ENCODE measurements around the gene EPYC. TPM values are rescaled to one million over a fixed set of nuclear protein-coding genes. Genes with fewer than 3 reads are reported as not detected.

EPYC gene
- total and polyA plus RNA-seq, 2 of the 4 experiments (the other 2 are of a cell fraction) = not detected

DNA sequence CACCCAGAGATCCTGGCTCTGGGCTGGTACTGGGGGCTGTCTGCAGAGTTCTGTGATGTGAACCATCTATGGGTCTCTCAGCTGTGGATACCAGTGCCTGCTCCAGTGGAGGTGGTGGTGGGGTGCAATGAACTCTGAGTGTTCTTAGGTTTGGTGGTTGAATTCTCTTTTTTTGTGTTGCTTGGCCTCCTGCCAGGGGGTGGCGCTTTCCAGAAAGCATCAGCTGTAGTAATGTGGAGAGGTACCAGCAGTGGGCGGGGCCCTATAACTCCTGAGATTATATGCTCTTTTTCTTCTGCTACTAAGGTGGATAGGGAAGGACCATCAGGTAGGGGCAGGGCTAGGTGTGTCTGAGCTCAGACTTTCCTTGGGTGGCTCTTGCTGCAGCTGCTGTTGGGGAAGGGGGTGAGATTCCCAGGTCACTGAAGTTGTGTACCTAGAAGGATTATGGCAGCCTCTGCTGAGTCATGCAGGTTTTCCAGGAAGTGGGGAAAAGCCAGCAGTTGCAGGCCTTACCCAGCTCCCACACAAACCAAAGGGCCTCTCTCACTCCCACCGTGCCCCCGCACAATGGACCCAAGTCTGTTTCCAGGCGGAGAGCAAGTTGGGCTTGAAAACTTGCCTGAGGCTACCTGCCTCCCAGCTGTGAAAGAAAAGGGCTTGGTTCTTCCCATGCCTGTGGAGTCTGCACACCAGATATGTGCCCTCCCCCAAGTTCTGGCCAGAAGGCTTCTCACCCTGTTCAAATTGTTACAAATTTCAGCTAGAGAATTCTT lies 68.4 kb downstream of the EPYC start:
- WGBS, 2 experiments (ENCODE audit: extremely low coverage in 2 of 2, insufficient read length in 1 of 2) = 80% methylated on average over 1 of the region's 5 CpGs; no CpG with 5 or more reads in 1 of the 2 experiments
- Histone ChIP-seq H2BK120ac (ENCODE audit: low read depth, low read length) (no peak overlapping the region; the same call in 1 of the 2 replicates), H2BK5ac (ENCODE audit: low read depth, low read length, poor library complexity, severe bottlenecking) (no peak overlapping the region), H3K27ac (ENCODE audit: insufficient read depth, low read length) (no peak overlapping the region), H2AK9ac (replicated peaks; ENCODE audit: low read depth, low read length, poor library complexity) (no peak overlapping the region), H2AK5ac (ENCODE audit: low read depth, low read length) (no peak overlapping the region), H3K9ac (ENCODE audit: low read depth, low read length) (no peak overlapping the region), H3K4me3 (ENCODE audit: insufficient read depth, low read depth, low read length) (no peak overlapping the region), H3K4me2 (ENCODE audit: low read depth, low read length) (no peak overlapping the region), H3K23ac (ENCODE audit: low read depth, low read length) (no peak overlapping the region), H3K14ac (replicated peaks; ENCODE audit: low read depth, low read length) (no peak overlapping the region), H3K79me1 (ENCODE audit: low read depth in 1 of 2, low read length in 2 of 2) (no peaks in the 10 kb centered on the region), H4K8ac (ENCODE audit: low read depth in 2 of 2, low read length in 2 of 2) (no peak overlapping the region), H2AFZ (replicated peaks; ENCODE audit: low read length, poor library complexity) (no peak overlapping the region), H3K9me1 (ENCODE audit: insufficient read depth, low read length) (peaks cover 3% of the 10 kb centered on the region; the same call in 1 of the 2 replicates), H3K18ac (ENCODE audit: low read depth, low read length) (no peak overlapping the region), H2BK20ac (ENCODE audit: low read depth, low read length) (0 out of 2 replicates have a peak overlapping the region, but pooled peaks have one; percentile 24), H3K4me1 (ENCODE audit: control insufficient read depth, insufficient read depth, low read length) (peaks cover 4% of the 10 kb centered on the region; the same call in 1 of the 2 replicates), H3K56ac (ENCODE audit: extremely low read depth, insufficient read depth, low read length) (no peak overlapping the region), H2BK15ac (ENCODE audit: low read depth, low read length) (no peak overlapping the region), H3K4ac (ENCODE audit: low read depth, low read length) (no peak overlapping the region), H4K5ac (ENCODE audit: low read depth, low read length) (no peak overlapping the region), H4K20me1 (ENCODE audit: insufficient read depth, low read length) (no peaks in the 10 kb centered on the region), H3K9me3 (ENCODE audit: control insufficient read depth, insufficient read depth, low read length) (no peaks in the 10 kb centered on the region), H3K27me3 (ENCODE audit: control insufficient read depth, insufficient read depth, low read length) (no peaks in the 10 kb centered on the region), H4K91ac (ENCODE audit: insufficient read depth, low read depth, low read length) (no peak overlapping the region), H3K36me3 (ENCODE audit: control insufficient read depth, insufficient read depth, low read length) (no peaks in the 10 kb centered on the region)
- ChIA-PET POLR2A (ENCODE audit: unreplicated experiment) (interaction anchor here (0.7 kb wide), 1 partner anchor 177 kb away, joined by 5 read pairs; no protein-coding TSS in a partner anchor), CTCF (interaction anchor here (0.6 kb wide), 1 partner anchor 1392 kb away, joined by 3 read pairs; no protein-coding TSS in a partner anchor)
- no TSS peak for BruUV-seq (replicated peaks)
- dilution Hi-C loops (cut with HindIII; ENCODE audit: low sequenced_read_pairs, unreplicated experiment) = no loop called here
- intact Hi-C loops (cut with micrococcal nuclease) = no loop called here
- ATAC-seq (ENCODE audit: low read depth) (no peak), DNase-seq (no peak)
- in situ Hi-C loops (cut with MboI; ENCODE audit: low sequenced_read_pairs) = loop anchor here (10.0 kb wide), 1 partner anchor 1392 kb away; no protein-coding TSS in a partner anchor
- no peak for TF ChIP-seq CHD1 (IDR thresholded peaks at IDR 0.05; ENCODE audit: low read depth, low read length)
- TF ChIP-seq RFX5 (IDR thresholded peaks at IDR 0.05; ENCODE audit: low read depth, low read length) = no peak
- TF ChIP-seq RAD21 (IDR thresholded peaks at IDR 0.05; ENCODE audit: low read length) = no peak
- TF ChIP-seq POLR2A (IDR thresholded peaks at IDR 0.05; ENCODE audit: low read depth, low read length) = no peak
- TF ChIP-seq NFE2L2 (IDR thresholded peaks at IDR 0.05; ENCODE audit: low read depth, low read length) = no peak
- TF ChIP-seq, protein P1, sequence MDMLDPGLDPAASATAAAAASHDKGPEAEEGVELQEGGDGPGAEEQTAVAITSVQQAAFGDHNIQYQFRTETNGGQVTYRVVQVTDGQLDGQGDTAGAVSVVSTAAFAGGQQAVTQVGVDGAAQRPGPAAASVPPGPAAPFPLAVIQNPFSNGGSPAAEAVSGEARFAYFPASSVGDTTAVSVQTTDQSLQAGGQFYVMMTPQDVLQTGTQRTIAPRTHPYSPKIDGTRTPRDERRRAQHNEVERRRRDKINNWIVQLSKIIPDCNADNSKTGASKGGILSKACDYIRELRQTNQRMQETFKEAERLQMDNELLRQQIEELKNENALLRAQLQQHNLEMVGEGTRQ (IDR thresholded peaks at IDR 0.05; ENCODE audit: low read depth, low read length) = no peak
- TF ChIP-seq, protein P2, sequence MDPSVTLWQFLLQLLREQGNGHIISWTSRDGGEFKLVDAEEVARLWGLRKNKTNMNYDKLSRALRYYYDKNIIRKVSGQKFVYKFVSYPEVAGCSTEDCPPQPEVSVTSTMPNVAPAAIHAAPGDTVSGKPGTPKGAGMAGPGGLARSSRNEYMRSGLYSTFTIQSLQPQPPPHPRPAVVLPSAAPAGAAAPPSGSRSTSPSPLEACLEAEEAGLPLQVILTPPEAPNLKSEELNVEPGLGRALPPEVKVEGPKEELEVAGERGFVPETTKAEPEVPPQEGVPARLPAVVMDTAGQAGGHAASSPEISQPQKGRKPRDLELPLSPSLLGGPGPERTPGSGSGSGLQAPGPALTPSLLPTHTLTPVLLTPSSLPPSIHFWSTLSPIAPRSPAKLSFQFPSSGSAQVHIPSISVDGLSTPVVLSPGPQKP (IDR thresholded peaks at IDR 0.05; ENCODE audit: borderline replicate concordance, low read depth, low read length) = no peak
- no peak for TF ChIP-seq BHLHE40 (IDR thresholded peaks at IDR 0.05; ENCODE audit: low read depth, low read length)
- TF ChIP-seq MAZ (IDR thresholded peaks at IDR 0.05; ENCODE audit: borderline replicate concordance, low read depth, low read length) = no peak
- TF ChIP-seq FOS (IDR thresholded peaks at IDR 0.05; ENCODE audit: low read depth, low read length) = no peak
- TF ChIP-seq RCOR1 (IDR thresholded peaks at IDR 0.05; ENCODE audit: insufficient replicate concordance, low read length) = no peak
- TF ChIP-seq MAFK (IDR thresholded peaks at IDR 0.05; ENCODE audit: low read depth, low read length) = no peak
- no peak for TF ChIP-seq MXI1 (IDR thresholded peaks at IDR 0.05; ENCODE audit: borderline replicate concordance, low read depth, low read length)
- no peak for TF ChIP-seq CEBPB (IDR thresholded peaks at IDR 0.05; ENCODE audit: low read depth, low read length)
- TF ChIP-seq, protein P3, sequence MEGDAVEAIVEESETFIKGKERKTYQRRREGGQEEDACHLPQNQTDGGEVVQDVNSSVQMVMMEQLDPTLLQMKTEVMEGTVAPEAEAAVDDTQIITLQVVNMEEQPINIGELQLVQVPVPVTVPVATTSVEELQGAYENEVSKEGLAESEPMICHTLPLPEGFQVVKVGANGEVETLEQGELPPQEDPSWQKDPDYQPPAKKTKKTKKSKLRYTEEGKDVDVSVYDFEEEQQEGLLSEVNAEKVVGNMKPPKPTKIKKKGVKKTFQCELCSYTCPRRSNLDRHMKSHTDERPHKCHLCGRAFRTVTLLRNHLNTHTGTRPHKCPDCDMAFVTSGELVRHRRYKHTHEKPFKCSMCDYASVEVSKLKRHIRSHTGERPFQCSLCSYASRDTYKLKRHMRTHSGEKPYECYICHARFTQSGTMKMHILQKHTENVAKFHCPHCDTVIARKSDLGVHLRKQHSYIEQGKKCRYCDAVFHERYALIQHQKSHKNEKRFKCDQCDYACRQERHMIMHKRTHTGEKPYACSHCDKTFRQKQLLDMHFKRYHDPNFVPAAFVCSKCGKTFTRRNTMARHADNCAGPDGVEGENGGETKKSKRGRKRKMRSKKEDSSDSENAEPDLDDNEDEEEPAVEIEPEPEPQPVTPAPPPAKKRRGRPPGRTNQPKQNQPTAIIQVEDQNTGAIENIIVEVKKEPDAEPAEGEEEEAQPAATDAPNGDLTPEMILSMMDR (conservative IDR thresholded peaks at IDR 0.05; ENCODE audit: low read depth, low read length) = no peak

All from IMR-90 (cell line).